LoVo (cell line): ENCODE results near the gene BTN3A1.
"Not testable (repeated sequence)": the region's sequence is repeated elsewhere in the genome, so short reads cannot be mapped to it uniquely, and the experiment has no call there.

Experiments used
- DNase-seq: peaks from one replicate; pipeline ENCODE4 v3.0.0-alpha.2; 2016; ENCODE audit warnings: low spot score

The BTN3A1 gene

DNA sequence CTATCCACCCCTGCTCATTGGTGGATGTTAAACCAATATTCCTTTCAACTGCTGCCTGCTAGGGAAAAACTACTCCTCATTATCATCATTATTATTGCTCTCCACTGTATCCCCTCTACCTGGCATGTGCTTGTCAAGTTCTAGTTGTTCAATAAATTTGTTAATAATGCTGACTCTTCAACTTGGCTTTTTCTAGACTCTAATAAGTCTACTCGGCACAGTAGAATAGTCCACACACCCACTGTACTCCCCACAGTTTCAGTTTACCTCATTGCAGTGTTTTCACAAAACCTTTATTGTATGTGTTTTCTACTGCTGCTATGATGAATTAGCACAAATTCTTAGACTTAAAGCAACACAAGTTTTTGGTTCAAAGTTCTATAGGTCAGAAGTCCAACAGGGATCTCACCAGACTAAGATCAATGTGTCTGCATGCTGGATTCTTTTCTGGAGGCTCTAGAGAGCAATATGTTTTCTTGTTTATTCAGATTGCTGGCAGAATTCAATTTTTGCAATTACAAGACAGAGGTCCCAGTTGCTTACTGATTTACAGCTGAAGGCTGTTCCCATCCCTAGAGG lies 13.1 kb downstream of the BTN3A1 start:
- no peak for DNase-seq

DNA sequence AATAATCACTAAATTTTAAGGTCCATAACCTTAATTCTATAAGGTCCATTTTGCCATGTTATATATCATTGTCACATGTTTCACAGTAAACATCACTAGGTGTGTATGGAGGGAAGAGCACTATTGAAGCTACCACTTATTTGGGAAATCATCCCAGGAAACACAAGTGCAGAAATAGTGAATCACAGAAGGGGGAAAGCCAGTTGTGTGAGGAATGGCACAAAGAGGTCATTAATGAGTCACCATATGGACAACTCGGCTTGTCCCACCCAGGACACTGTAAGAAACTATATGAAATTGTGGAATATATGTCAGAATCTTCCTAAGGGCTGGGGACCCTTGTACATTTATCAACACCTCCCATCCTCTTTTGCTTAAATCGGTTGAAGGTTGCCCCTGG lies 13.7 kb downstream of the BTN3A1 start:
- no peak for DNase-seq

GRCh38 chr6:26416288-26416687 lies 14.2 kb downstream of the BTN3A1 start:
- DNase-seq: no peak

- DNase-seq: not testable (repeated sequence)
These were observed 16.0 kb downstream of the BTN3A1 start for GRCh38 chr6:26418077-26418476.

- not testable (repeated sequence) for DNase-seq
These were observed 16.7 kb downstream of the BTN3A1 start for GRCh38 chr6:26418795-26419194.

- peak; percentile 44 for DNase-seq
These were observed 18.7 kb downstream of the BTN3A1 start for GRCh38 chr6:26420688-26421171.

DNA sequence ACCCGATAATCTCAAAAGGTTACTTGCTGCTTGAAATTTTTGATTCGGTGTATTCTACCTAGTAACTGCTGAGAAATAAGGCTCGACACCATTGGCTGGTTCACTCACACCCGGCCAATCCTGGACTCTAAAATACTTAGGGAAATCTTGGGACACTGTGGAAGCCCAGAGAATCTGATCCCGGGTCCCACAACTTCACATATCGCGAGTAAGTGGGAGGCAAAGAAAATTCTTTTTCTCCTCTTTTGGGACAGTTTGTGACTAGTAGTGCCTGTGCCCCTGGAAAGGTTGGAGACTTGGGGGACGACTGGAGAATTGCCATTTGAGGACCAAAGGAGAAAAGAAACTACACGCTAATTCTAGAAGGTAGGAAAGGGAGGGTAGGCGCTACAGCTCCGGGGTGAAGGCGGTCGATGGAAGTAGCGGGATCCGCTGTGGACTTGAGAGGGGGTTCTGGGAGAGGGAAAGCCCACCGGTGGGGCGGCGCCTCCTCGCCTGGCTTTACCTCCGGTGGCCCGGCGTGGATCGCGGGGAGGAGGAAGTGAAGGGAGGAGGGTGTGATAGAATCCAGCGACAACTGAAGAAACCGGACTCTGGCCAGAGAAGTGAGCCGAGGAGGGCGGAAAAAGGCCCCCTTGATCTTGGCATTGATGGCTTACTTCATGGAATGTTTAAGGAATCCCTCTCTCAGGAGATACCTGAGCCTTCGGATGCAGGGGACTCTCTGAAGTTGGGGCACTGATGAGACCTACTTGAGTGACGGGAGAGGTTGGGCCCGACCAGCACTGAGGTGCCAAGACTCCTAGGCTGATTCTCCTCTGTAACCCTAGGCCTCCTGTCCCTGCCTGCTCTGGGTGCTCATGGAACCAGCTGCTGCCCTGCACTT lies 19.4 kb downstream of the BTN3A1 start:
- peak; percentile 85 for DNase-seq

- DNase-seq: no peak
These were observed 20.3 kb downstream of the BTN3A1 start for GRCh38 chr6:26422329-26422728.

DNA sequence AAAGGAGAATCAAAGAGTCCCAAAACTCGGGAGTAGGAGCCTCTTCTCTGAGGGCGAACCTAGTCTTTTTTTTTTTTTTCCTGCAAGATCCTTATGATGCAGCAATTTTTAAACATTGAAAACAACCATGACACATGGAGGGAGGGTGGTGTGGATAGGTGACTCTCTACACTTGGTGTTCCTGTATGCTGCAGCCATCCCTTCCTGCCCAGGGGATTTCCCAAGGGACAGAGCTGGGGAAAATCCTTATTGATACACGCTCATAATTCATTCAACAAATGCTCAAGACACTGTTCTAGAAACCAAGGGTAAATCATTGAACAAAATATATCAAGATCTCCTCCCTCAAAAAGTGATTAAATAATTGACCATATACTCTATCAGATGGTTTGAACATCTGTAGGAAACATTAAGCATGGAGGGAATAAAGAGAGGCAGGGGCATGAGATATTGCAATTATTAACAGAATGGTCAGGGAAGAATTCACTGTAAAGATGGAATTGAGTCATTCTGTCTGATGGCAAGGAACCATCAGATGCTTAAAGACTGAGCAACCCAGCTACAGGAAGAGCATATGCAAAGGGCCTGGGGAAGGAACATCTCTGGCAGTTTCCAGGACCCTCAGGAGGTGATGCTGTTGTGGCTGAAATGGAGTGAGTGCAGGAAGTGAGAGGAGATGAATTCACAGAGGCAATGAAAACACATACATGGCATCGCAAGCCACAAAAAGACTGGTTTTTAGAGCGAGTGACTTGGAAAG lies 24.8 kb downstream of the BTN3A1 start:
- DNase-seq: no peak

GRCh38 chr6:26427451-26427809 lies 25.4 kb downstream of the BTN3A1 start:
- DNase-seq: no peak

- DNase-seq: no peak
These were observed 26.1 kb downstream of the BTN3A1 start for GRCh38 chr6:26428206-26428605.

DNA sequence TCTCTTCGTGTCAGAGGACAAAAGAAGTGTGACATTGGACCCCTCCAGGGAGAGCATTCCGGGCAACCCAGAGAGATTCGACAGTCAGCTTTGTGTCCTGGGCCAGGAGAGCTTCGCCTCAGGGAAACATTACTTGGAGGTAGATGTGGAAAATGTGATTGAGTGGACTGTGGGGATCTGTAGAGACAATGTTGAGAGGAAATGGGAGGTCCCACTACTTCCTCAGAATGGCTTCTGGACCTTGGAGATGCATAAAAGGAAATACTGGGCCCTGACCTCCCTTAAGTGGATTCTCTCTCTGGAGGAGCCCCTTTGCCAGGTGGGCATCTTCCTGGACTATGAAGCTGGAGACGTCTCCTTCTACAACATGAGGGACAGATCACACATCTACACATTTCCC lies 28.7 kb downstream of the BTN3A1 start:
- no peak for DNase-seq

- DNase-seq: no peak
These were observed 29.4 kb downstream of the BTN3A1 start for GRCh38 chr6:26431258-26432172.

- DNase-seq: no peak
These were observed 30.6 kb downstream of the BTN3A1 start for GRCh38 chr6:26432627-26433201.

DNA sequence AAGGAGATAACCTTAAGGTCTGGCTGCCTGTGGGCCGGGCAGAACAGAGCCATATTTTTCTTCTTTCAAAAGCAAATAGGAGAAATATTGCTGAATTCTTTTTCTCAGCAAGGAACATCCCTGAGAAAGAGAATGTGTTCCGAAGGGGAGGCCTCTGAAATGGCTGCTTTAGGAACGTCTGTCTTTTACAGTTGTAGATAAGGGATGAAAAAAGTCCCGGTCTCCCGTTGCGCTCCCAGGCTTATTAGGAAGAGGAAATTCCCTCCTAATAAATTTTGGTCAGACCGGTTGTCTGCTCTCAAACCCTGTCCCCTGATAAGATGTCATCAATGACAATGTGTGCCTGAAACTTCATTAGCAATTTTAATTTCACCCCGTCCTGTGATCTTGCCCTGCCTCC lies 31.6 kb downstream of the BTN3A1 start:
- not testable (repeated sequence) for DNase-seq

DNA sequence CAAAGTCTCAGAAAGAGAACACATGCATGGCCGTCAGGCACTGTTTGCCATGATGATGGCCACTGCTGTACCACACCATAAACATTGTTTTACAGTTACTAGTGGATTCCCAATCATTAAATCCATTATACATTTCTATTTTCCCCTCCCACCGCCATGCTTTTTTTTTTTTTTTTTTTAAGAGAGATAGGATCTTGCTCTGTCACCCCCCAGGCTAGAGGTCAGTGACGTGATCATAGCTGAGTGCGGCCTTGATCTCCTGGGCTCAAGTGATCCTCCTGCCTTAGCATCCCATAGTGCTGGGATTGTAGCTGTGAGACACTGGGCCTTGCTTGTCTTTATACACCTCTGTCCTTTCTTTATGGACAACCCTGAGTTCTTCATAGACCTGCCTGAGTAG lies 33.9 kb downstream of the BTN3A1 start:
- no peak for DNase-seq

DNA sequence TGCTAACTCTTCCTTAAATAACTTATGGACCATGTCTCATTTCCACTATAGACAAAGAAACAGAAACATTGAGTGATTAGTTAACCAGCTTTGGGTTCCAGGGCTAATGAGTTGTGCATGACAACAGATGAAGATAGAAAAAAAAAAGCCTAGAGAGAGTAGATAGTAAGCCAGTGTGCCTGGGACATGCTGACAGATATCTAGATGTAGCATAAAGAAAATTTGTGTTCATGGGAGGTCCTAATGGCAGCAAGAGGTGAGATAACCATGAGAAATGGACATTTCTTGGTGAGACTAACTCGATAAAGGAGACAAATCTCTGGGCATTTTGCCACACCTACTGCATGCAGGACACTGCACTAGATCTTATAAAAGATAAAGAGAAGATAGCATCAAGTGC lies 35.5 kb downstream of the BTN3A1 start:
- no peak for DNase-seq

DNA sequence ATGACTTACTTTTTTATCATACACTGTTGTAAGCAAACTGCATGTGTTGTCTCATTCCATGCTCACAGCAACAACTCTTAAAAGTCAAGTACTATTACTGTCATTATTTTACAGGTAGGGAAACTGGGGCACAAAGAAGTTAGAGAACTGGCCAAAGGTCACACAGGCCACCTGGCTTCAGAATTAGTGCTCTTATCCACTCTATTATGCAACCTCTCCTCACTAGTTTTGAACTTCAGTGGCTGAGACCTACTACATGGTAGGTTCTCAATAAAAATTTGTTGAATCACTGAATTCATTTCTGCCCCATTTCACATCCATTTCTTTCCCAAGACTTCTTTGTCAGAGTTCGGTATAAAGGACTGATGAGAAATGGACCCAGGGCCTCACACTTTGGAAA lies 35.9 kb downstream of the BTN3A1 start:
- DNase-seq: no peak

- DNase-seq: no peak
These were observed 37.4 kb downstream of the BTN3A1 start for GRCh38 chr6:26439151-26440125.

- DNase-seq: no peak
These were observed 38.9 kb downstream of the BTN3A1 start for GRCh38 chr6:26440977-26441358.
